Stimulated activated CD8-positive, alpha-beta memory T cell treated with anti-CD3 and anti-CD28 coated beads, Interleukin-2, amount 100 ng/mL, for 48 hours (primary cell): ENCODE results near the gene SOCS6.

Experiments
- DNase-seq, 2 donors: peaks; one replicate each; pipeline ENCODE4 v3.0.0-alpha.2; 2020; ENCODE audit warnings: low read depth in 2 of 2

Gene SOCS6

GRCh38 chr18:70289351-70290312, 787 bp downstream of the SOCS6 start:
- no peak for DNase-seq

- DNase-seq = no peak
Measured at GRCh38 chr18:70290482-70291294, 1.8 kb downstream of the SOCS6 start.

DNA sequence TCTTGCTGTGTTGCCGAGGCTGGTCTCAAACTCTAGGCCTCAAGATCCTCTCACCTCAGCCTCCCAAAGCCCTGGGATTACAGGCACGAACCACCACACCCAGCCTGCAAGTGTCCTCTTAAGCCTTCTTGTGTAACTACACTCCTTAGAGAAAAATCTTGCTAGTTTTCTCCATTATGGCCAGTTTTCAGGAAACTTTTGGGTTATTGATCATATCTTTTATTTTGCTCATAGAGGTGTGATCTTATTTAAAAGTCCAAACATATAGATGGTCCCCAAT, 2.4 kb downstream of the SOCS6 start:
- DNase-seq = no peak

- DNase-seq = no peak
Measured at GRCh38 chr18:70292628-70293027, 3.8 kb downstream of the SOCS6 start.

DNA sequence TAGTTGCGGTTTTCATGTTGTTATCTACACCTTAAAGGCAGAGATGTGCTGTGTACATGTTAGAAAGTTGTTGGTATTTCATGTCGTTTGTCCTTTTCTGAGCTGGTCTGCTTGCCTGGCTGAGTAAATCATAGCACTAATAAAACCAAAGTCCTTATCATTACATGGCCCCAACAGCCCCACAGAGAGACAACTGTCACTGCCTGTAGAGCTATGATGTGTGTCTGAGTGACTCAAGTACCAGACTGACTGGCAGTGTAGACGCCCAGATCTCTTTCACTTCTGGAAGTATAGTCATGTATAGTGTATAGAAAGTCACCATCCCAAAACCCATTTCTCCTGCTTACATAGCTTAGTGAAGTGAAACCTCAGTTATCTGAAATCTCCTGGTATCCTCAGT, 4.3 kb downstream of the SOCS6 start:
- DNase-seq = no peak

- no peak for DNase-seq
Measured at GRCh38 chr18:70294471-70295191, 5.8 kb downstream of the SOCS6 start.

- DNase-seq = no peak
Measured at GRCh38 chr18:70295192-70296188, 6.6 kb downstream of the SOCS6 start.

- DNase-seq = no peak
Measured at GRCh38 chr18:70296289-70296688, 7.4 kb downstream of the SOCS6 start.

GRCh38 chr18:70296781-70297180, 7.9 kb downstream of the SOCS6 start:
- no peak for DNase-seq

DNA sequence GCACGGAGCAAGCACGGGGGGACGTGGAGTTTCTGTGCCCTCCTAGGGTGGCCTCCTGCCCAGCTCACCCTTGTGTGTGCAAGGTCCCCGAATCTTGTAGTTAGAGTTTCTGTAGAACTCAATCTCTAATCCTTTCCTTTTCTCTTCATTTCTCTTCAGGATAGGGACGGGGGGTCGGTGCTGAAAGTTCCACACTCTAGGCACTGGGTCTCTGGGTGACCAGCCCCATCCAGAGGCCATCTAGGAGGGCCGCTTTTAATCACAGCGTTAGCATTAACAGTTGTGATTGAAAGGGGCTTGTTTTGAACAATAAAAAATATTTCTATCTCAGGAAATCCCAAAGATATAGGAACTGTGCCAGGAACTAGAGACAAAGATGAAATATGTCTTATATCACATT, 10.5 kb downstream of the SOCS6 start:
- no peak for DNase-seq

GRCh38 chr18:70301667-70302066, 12.8 kb downstream of the SOCS6 start:
- no peak for DNase-seq

- no peak for DNase-seq
Measured at GRCh38 chr18:70308555-70309294, 19.9 kb downstream of the SOCS6 start.

GRCh38 chr18:70310560-70311320, 21.9 kb downstream of the SOCS6 start:
- no peak for DNase-seq

DNA sequence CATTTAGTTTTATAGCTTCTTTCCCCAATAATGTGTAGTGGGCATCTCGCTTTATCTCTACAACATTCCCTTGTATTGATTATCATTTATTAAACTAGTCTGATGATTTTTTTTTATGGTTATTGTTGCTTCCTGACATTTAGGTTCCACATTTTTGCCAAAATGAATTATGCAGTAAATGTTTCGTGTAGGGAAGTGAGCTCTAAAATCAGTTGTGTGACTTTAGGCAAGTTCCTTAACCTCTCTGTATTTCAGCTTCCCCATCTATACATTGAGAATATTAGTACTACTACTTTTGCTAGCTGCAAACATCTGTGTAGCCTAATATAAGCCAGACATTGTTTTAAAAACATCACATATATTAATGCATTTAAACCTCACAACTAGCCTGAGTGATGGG, 22.9 kb downstream of the SOCS6 start:
- no peak for DNase-seq

- DNase-seq = no peak
Measured at GRCh38 chr18:70313640-70314039, 24.8 kb downstream of the SOCS6 start.

DNA sequence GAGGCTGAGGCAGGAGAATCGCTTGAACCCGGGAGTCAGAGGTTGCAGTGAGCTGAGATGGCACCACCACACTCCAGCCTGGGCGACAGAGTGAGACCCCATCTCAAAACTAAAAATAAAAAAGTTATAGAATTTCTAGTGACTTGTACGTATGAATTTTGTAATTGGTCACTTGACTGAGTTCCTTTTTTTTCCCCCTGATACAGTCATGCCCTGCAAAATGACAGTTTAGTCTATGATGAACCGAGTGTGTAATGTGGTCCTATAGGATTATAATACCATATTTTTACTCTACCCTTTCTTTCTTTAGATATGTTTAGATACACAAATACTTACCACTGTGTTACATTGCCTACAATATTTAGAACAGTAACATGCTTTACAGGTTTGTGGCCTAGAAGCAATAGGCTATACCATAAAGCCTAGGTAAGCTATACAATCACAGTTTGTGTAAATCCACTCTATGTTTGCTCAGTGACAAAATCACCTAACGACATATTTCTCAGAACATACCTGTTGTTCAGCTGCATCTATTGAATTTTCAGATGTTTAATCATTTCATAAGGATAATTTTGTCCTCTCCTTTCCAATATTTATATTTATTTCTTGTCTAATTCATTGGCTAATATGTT, 25.4 kb downstream of the SOCS6 start:
- DNase-seq = no peak

DNA sequence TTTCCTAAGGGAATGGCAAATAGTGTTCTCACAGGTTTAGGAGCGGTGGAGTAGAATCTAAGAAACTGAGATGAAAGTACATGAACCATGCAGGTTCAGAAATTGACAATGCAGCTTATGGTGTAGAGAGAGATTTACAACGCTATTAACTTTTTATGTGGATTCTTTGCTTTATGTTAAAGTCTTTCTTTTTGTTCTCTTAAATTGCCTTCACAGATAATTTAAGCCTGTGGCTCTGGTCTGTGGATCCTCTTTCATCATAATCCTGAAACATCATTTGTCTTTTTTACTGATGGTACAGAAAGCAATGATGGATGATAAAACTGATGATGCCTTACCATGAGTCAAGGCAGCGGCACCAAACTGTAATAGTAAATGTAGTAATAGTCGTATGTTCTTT, 30.3 kb downstream of the SOCS6 start:
- DNase-seq = no peak

GRCh38 chr18:70321616-70322015, 32.8 kb downstream of the SOCS6 start:
- DNase-seq = no peak

GRCh38 chr18:70322385-70322784, 33.5 kb downstream of the SOCS6 start:
- no peak for DNase-seq
